Inferior parietal cortex (tissue), 1 donor: Measurements from ENCODE around the gene ACSM2B.
"Not testable (repeated sequence)": the region's sequence is repeated elsewhere in the genome, so short reads cannot be mapped to it uniquely, and the experiment has no call there.

Source experiments
- DNase-seq: peaks from one replicate; pipeline ENCODE4 v3.0.0-alpha.2; 2016; ENCODE audit errors: extremely low spot score

Gene ACSM2B

GRCh38 chr16:20595694-20596093, 19.5 kb upstream of the ACSM2B start:
- not testable (repeated sequence) for DNase-seq

- not testable (repeated sequence) for DNase-seq
Measured at GRCh38 chr16:20595068-20595467, 18.9 kb upstream of the ACSM2B start.

- not testable (repeated sequence) for DNase-seq
Measured at GRCh38 chr16:20592780-20593179, 16.6 kb upstream of the ACSM2B start.

- not testable (repeated sequence) for DNase-seq
Measured at GRCh38 chr16:20589486-20589885, 13.3 kb upstream of the ACSM2B start.

GRCh38 chr16:20587645-20588074, 11.5 kb upstream of the ACSM2B start:
- DNase-seq = not testable (repeated sequence)

GRCh38 chr16:20586716-20587115, 10.5 kb upstream of the ACSM2B start:
- DNase-seq = not testable (repeated sequence)

- not testable (repeated sequence) for DNase-seq
Measured at GRCh38 chr16:20586112-20586511, 9.9 kb upstream of the ACSM2B start.

- DNase-seq = not testable (repeated sequence)
Measured at GRCh38 chr16:20580487-20581259, 4.5 kb upstream of the ACSM2B start.

- not testable (repeated sequence) for DNase-seq
Measured at GRCh38 chr16:20578091-20578490, 1.9 kb upstream of the ACSM2B start.

GRCh38 chr16:20569117-20569651, 7.0 kb downstream of the ACSM2B start:
- DNase-seq = not testable (repeated sequence)

- DNase-seq = no peak
Measured at GRCh38 chr16:20568404-20568803, 7.8 kb downstream of the ACSM2B start.

- no peak for DNase-seq
Measured at GRCh38 chr16:20566864-20567263, 9.3 kb downstream of the ACSM2B start.

GRCh38 chr16:20565334-20565733, 10.8 kb downstream of the ACSM2B start:
- DNase-seq = not testable (repeated sequence)

- DNase-seq = not testable (repeated sequence)
Measured at GRCh38 chr16:20564218-20564617, 11.9 kb downstream of the ACSM2B start.

- not testable (repeated sequence) for DNase-seq
Measured at GRCh38 chr16:20555628-20556027, 20.5 kb downstream of the ACSM2B start.

GRCh38 chr16:20554689-20555088, 21.5 kb downstream of the ACSM2B start:
- not testable (repeated sequence) for DNase-seq

GRCh38 chr16:20553493-20553892, 22.7 kb downstream of the ACSM2B start:
- not testable (repeated sequence) for DNase-seq

GRCh38 chr16:20546951-20547350, 29.2 kb downstream of the ACSM2B start:
- not testable (repeated sequence) for DNase-seq

GRCh38 chr16:20546278-20546853, 29.8 kb downstream of the ACSM2B start:
- not testable (repeated sequence) for DNase-seq

GRCh38 chr16:20540603-20541316, 35.4 kb downstream of the ACSM2B start:
- not testable (repeated sequence) for DNase-seq

GRCh38 chr16:20538687-20539086, 37.5 kb downstream of the ACSM2B start:
- no peak for DNase-seq

GRCh38 chr16:20538181-20538580, 38.0 kb downstream of the ACSM2B start:
- no peak for DNase-seq
